Transverse colon (tissue), 4 donors: ENCODE results near the gene RHEB. TPM values are rescaled to one million over a fixed set of nuclear protein-coding genes. Genes with fewer than 3 reads are reported as not detected.
A peak's percentile ranks its signal among the peaks of the same experiment; 100 is the strongest.
"Not testable (repeated sequence)": the region's sequence is repeated elsewhere in the genome, so short reads cannot be mapped to it uniquely, and the experiment has no call there.

Experiments
- DNase-seq: peaks from one replicate; pipeline ENCODE4 v3.0.0-alpha.2; 2019
- H3K27ac ChIP-seq, 4 donors: fragments of 200-600 bp; sonication (generic); 2 replicates each; pipeline ENCODE4 v1.5.1; 2016 to 2018; ENCODE audit warnings: inconsistent platforms in 4 of 4
- H3K27me3 ChIP-seq: fragments of 200-600 bp; sonication (generic); 2 replicates; pipeline ENCODE4 v1.5.1; 2017; ENCODE audit warnings: inconsistent platforms
- H3K36me3 ChIP-seq, 4 donors: fragments of 200-600 bp; sonication (generic); 2 replicates each; pipeline ENCODE4 v1.5.1; 2017 to 2019; ENCODE audit warnings: inconsistent platforms in 4 of 4
- H3K4me1 ChIP-seq, 4 donors: fragments of 200-600 bp; sonication (generic); 2 replicates each; pipeline ENCODE4 v1.5.1; 2017 to 2020; ENCODE audit warnings: inconsistent platforms in 4 of 4
- H3K4me3 ChIP-seq, 4 donors: fragments of 200-600 bp; sonication (generic); 1 replicate in 1 of 4; 2 replicates in 3 of 4; pipeline versions ENCODE4 v1.5.1 to v1.6.1; 2017 to 2019; ENCODE audit warnings: inconsistent platforms in 4 of 4
- H3K9me3 ChIP-seq, 2 donors: fragments of 200-600 bp; sonication (generic); 2 replicates each; pipeline ENCODE4 v1.5.1; 2017 to 2019; ENCODE audit warnings: inconsistent platforms in 2 of 2
- CTCF ChIP-seq, 5 experiments: fragments of 200-600 bp in 3 of 5; fragments of 450-650 bp in 2 of 5; sonication (generic) in 3 of 5; IDR thresholded peaks; 1 replicate in 2 of 5; 2 replicates in 3 of 5; pipeline ENCODE4 v1.5.1; 2016 to 2017; ENCODE audit warnings: antibody characterized with exemption in 5 of 5, inconsistent platforms in 3 of 5, mild to moderate bottlenecking in 2 of 5, moderate library complexity in 1 of 5
- EP300 ChIP-seq: sonication (generic); formaldehyde crosslinking; IDR thresholded peaks from one replicate; pipeline ENCODE4 v1.6.1; 2017; ENCODE audit warnings: antibody characterized with exemption, low read depth
- POLR2A ChIP-seq: fragments of 450-650 bp; IDR thresholded peaks from one replicate; pipeline ENCODE4 v1.6.1; 2016; ENCODE audit warnings: antibody characterized with exemption, mild to moderate bottlenecking, moderate library complexity
- POLR2AphosphoS5 ChIP-seq, 3 donors: sonication (generic); formaldehyde crosslinking; IDR thresholded peaks; one replicate each; pipeline ENCODE4 v1.6.1; 2016; ENCODE audit warnings: antibody characterized with exemption in 3 of 3
- WGBS, 2 donors: methylation state at CpG; one replicate each; pipeline ENCODE4 v1.1.5; 2018; ENCODE audit warnings: low coverage in 1 of 2; 5-methylcytosine and 5-hydroxymethylcytosine counted together
- in situ Hi-C, 4 donors: fragments of 200-750 bp; cut with MboI; loops; one replicate each; pipeline versions ENCODE4 v1.15.0 to v1.15.1; 2017; ENCODE audit warnings: low sequenced_read_pairs in 3 of 4, low pct_ligation_motif_present in 1 of 4, low pct_unique_long_range_greater_than_20kb in 1 of 4
- intact Hi-C: fragments of 100-400 bp; cut with DNase I; formaldehyde crosslinking; loops from one replicate; pipeline ENCODE4 v1.15.1; 2023; ENCODE audit warnings: low total_unique reads
- total RNA-seq, 4 donors: library from RNA; depleted of rRNA; stranded (reverse); fragments of >200 nt; gene quantifications; one replicate each; pipeline ENCODE4 v1.1.0, GENCODE V29; 2016

The RHEB gene
- total RNA-seq, 4 donors from 2014 or later = 12.7 to 70.5 (median 42.8) TPM

- H3K36me3 ChIP-seq, H3K9me3 ChIP-seq, H3K27me3 ChIP-seq, in situ Hi-C loops: not testable (repeated sequence)
- Histone ChIP-seq H3K27ac (peak overlapping the region; percentile 99 to 100 (median 99)), H3K4me1 (peaks cover 3 to 43% (median 26%) of the 10 kb centered on the region in 4 donors), H3K4me3 (peak overlapping the region; percentile 73 to 97 (median 82))
- intact Hi-C loops = loop anchor here (10.0 kb wide), 1 partner anchor 106 kb away; no protein-coding TSS in a partner anchor
- 0% methylated on average over 52 of the region's 118 CpGs; no CpG with 5 or more reads in 1 of the 2 donors for WGBS, 2 donors
- TF ChIP-seq POLR2A = peak; percentile 81
- peak in 1 of 3 donors; percentile 55 for TF ChIP-seq POLR2AphosphoS5 (IDR thresholded peaks at IDR 0.05)
- peak; percentile 56 for DNase-seq
These were observed 539 bp downstream of the RHEB start for GRCh38 chr7:151518947-151519764.

- intact Hi-C loops = loop anchor here (10.0 kb wide), 1 partner anchor 106 kb away; no protein-coding TSS in a partner anchor
- Histone ChIP-seq H3K9me3 (no peaks in the 10 kb centered on the region), H3K4me1 (peaks cover 3 to 44% (median 26%) of the 10 kb centered on the region in 4 donors), H3K27ac (peak overlapping the region; percentile 99 to 100 (median 99)), H3K27me3 (no peaks in the 10 kb centered on the region), H3K4me3 (peak overlapping the region; percentile 73 to 97 (median 82)), H3K36me3 (no peaks in the 10 kb centered on the region)
- TF ChIP-seq POLR2AphosphoS5 (IDR thresholded peaks at IDR 0.05) = peak; percentile 50 to 76 (median 65)
- peak; percentile 62 for TF ChIP-seq POLR2A
- TF ChIP-seq CTCF (IDR thresholded peaks at IDR 0.05) = no peak
- TF ChIP-seq EP300 = no peak
- in situ Hi-C loops = no loop called here
- peak; percentile 75 for DNase-seq
- WGBS, 2 donors = 0 to 2% methylated on average over 15 to 36 of the region's 36 CpGs
These were observed 1.4 kb downstream of the RHEB start for GRCh38 chr7:151518105-151518946.

- Histone ChIP-seq H3K36me3 (no peaks in the 10 kb centered on the region), H3K4me1 (peaks cover 3 to 51% (median 29%) of the 10 kb centered on the region in 4 donors), H3K9me3 (no peaks in the 10 kb centered on the region), H3K4me3 (peak overlapping the region; percentile 73 to 97 (median 82)), H3K27ac (peak overlapping the region; percentile 99 to 100 (median 99)), H3K27me3 (no peaks in the 10 kb centered on the region)
- intact Hi-C loops (loop anchor here (10.0 kb wide), 1 partner anchor 107 kb away; no protein-coding TSS in a partner anchor), in situ Hi-C loops (no loop called here)
- WGBS, 2 donors = 72 to 86% methylated on average over 5 to 7 of the region's 7 CpGs
- TF ChIP-seq POLR2AphosphoS5 (IDR thresholded peaks at IDR 0.05) (no peak), POLR2A (no peak), EP300 (no peak), CTCF (IDR thresholded peaks at IDR 0.05) (no peak)
- no peak for DNase-seq
These were observed 2.0 kb downstream of the RHEB start for GRCh38 chr7:151517601-151518104.

- no peak overlapping the region for H3K4me3 ChIP-seq
- no peak for DNase-seq
- no peaks in the 10 kb centered on the region for H3K36me3 ChIP-seq
- in situ Hi-C loops = no loop called here
- TF ChIP-seq POLR2AphosphoS5 (IDR thresholded peaks at IDR 0.05) (no peak), CTCF (IDR thresholded peaks at IDR 0.05) (no peak), EP300 (no peak), POLR2A (no peak)
- H3K4me1 ChIP-seq = peaks cover 3 to 54% (median 27%) of the 10 kb centered on the region in 4 donors
- intact Hi-C loops = loop anchor here (10.0 kb wide), 1 partner anchor 110 kb away; no protein-coding TSS in a partner anchor
- H3K27ac ChIP-seq = peak overlapping the region in 3 of 4 donors; percentile 11 to 99 (median 38)
- H3K27me3 ChIP-seq = no peaks in the 10 kb centered on the region
- H3K9me3 ChIP-seq = no peaks in the 10 kb centered on the region
These were observed 4.5 kb downstream of the RHEB start for GRCh38 chr7:151515276-151515565.
